Testis (tissue), 3 donors: ENCODE results near the gene ERBB4. TPM values are rescaled to one million over a fixed set of nuclear protein-coding genes. Genes with fewer than 3 reads are reported as not detected.

Experiments used
- DNase-seq: peaks from one replicate; pipeline ENCODE4 v3.0.0-alpha.2; 2019
- H3K27ac ChIP-seq, 2 donors: fragments of 200-600 bp; sonication (generic); one replicate each; pipeline ENCODE4 v1.5.1; 2019
- H3K27me3 ChIP-seq: fragments of 200-600 bp; sonication (generic); one replicate; pipeline ENCODE4 v1.5.1; 2019
- H3K36me3 ChIP-seq: fragments of 200-600 bp; sonication (generic); one replicate; pipeline ENCODE4 v1.5.1; 2017; ENCODE audit warnings: low read depth; ENCODE audit errors: missing control alignments
- H3K4me1 ChIP-seq: fragments of 200-600 bp; sonication (generic); one replicate; pipeline ENCODE4 v1.5.1; 2019
- H3K4me3 ChIP-seq, 2 donors: fragments of 200-600 bp; sonication (generic); one replicate each; pipeline ENCODE4 v1.5.1; 2017 to 2019
- H3K9me3 ChIP-seq: fragments of 200-600 bp; sonication (generic); one replicate; pipeline ENCODE4 v1.5.1; 2017
- CTCF ChIP-seq, 3 experiments: fragments of 450-650 bp in 2 of 3; fragments of 200-600 bp in 1 of 3; sonication (generic) in 1 of 3; IDR thresholded peaks; one replicate each; pipeline ENCODE4 v1.5.1; 2016 to 2019; ENCODE audit warnings: antibody characterized with exemption in 3 of 3, mild to moderate bottlenecking in 2 of 3, moderate library complexity in 1 of 3
- POLR2A ChIP-seq: fragments of 450-650 bp; IDR thresholded peaks from one replicate; pipeline ENCODE4 v1.6.1; 2017; ENCODE audit warnings: antibody characterized with exemption, mild to moderate bottlenecking, moderate library complexity
- WGBS, 2 donors: methylation state at CpG; one replicate each; pipeline ENCODE4 v1.1.5; 2018; 5-methylcytosine and 5-hydroxymethylcytosine counted together
- intact Hi-C: fragments of 100-400 bp; cut with DNase I; formaldehyde crosslinking; loops from one replicate; pipeline ENCODE4 v1.15.1; 2023; ENCODE audit warnings: low total_unique reads
- polyA plus RNA-seq: library from polyadenylated mRNA; stranded (reverse); fragments of 350-450 nt; fragmentation: Illumina TruSeq; extraction: RNeasy Lipid Tissue Mini Kit (QIAGEN cat#74804); gene quantifications from one replicate; pipeline ENCODE4 v1.2.3, GENCODE V29; 2014; ENCODE audit warnings: low read depth, low replicate concordance; ENCODE audit not compliant: insufficient read depth
- total RNA-seq, 2 donors: library from RNA; depleted of rRNA; stranded (reverse); fragments of >200 nt; gene quantifications; one replicate each; pipeline ENCODE4 v1.2.3, GENCODE V29; 2016

ERBB4 gene
- total and polyA plus RNA-seq, 3 donors from 2014 or later = 6.1 to 62.7 (median 47.7) TPM

GRCh38 chr2:212099658-212100057, 438.9 kb downstream of the ERBB4 start:
- H3K27ac ChIP-seq = no peak overlapping the region
- H3K36me3 ChIP-seq = no peaks in the 10 kb centered on the region
- no peak for DNase-seq
- H3K4me3 ChIP-seq = no peak overlapping the region
- no peaks in the 10 kb centered on the region for H3K4me1 ChIP-seq
- intact Hi-C loops = no loop called here
- H3K9me3 ChIP-seq = no peaks in the 10 kb centered on the region
- TF ChIP-seq CTCF (IDR thresholded peaks at IDR 0.05) (no peak), POLR2A (no peak)
- H3K27me3 ChIP-seq = no peaks in the 10 kb centered on the region

- no peak for TF ChIP-seq CTCF (IDR thresholded peaks at IDR 0.05)
- TF ChIP-seq POLR2A = no peak
- H3K9me3 ChIP-seq = no peaks in the 10 kb centered on the region
- H3K4me1 ChIP-seq = no peaks in the 10 kb centered on the region
- no peaks in the 10 kb centered on the region for H3K36me3 ChIP-seq
- H3K27ac ChIP-seq = no peak overlapping the region
- intact Hi-C loops = no loop called here
- H3K27me3 ChIP-seq = no peaks in the 10 kb centered on the region
- H3K4me3 ChIP-seq = no peak overlapping the region
- DNase-seq = no peak
Observed at GRCh38 chr2:212098966-212099365, 439.6 kb downstream of the ERBB4 start.

- intact Hi-C loops = no loop called here
- Histone ChIP-seq H3K4me1 (no peaks in the 10 kb centered on the region), H3K27ac (no peak overlapping the region), H3K4me3 (no peak overlapping the region), H3K27me3 (no peaks in the 10 kb centered on the region), H3K9me3 (no peaks in the 10 kb centered on the region), H3K36me3 (no peaks in the 10 kb centered on the region)
- TF ChIP-seq CTCF (IDR thresholded peaks at IDR 0.05) (no peak), POLR2A (no peak)
- DNase-seq = no peak
- WGBS, 2 donors = 48 to 77% methylated on average over 1 of the region's 1 CpG
Observed at GRCh38 chr2:212097001-212097400, 441.6 kb downstream of the ERBB4 start.

- H3K4me3 ChIP-seq = no peak overlapping the region
- DNase-seq = no peak
- no peaks in the 10 kb centered on the region for H3K4me1 ChIP-seq
- no peaks in the 10 kb centered on the region for H3K27me3 ChIP-seq
- H3K9me3 ChIP-seq = no peaks in the 10 kb centered on the region
- no peak for TF ChIP-seq POLR2A
- no peak overlapping the region for H3K27ac ChIP-seq
- 47 to 81% methylated on average over 1 of the region's 1 CpG for WGBS, 2 donors
- intact Hi-C loops = no loop called here
- H3K36me3 ChIP-seq = no peaks in the 10 kb centered on the region
Observed at GRCh38 chr2:212089873-212090272, 448.7 kb downstream of the ERBB4 start.

- no peak overlapping the region for H3K4me3 ChIP-seq
- intact Hi-C loops = no loop called here
- no peaks in the 10 kb centered on the region for H3K27me3 ChIP-seq
- H3K27ac ChIP-seq = no peak overlapping the region
- no peaks in the 10 kb centered on the region for H3K36me3 ChIP-seq
- H3K4me1 ChIP-seq = no peaks in the 10 kb centered on the region
- no peak for TF ChIP-seq POLR2A
- no peak for TF ChIP-seq CTCF (IDR thresholded peaks at IDR 0.05)
- WGBS, 2 donors = 80 to 81% methylated on average over 1 of the region's 1 CpG
- DNase-seq = no peak
- no peaks in the 10 kb centered on the region for H3K9me3 ChIP-seq
Observed at GRCh38 chr2:212088353-212088752, 450.2 kb downstream of the ERBB4 start.
